ENCODE results near the gene ERC1. TPM values are rescaled to one million over a fixed set of nuclear protein-coding genes. Genes with fewer than 3 reads are reported as not detected.

ERC1 gene
- total RNA-seq, 4 donors from 2014 or later: 28.9 to 106 (median 43.6) TPM

DNA sequence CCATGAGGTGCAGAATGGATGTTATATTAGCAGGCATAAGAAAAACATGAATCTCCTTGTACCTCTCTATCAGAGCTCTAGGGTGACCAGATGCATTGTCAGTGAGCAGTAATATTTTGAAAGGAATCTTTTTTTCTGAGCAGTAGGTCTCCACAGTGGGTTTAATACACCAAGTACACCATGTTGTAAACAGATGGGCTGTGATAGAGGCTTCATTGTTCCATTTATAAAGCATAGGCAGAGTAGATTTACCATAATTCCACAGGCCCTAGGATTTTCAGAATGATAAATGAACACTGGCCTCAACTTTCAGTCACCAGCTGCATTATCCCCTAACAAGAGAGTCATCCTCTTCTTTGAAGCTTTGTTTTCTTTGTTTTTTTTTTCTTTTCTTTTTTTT lies 185.2 kb downstream of the ERC1 start:
- DNase-seq: no peak
- Histone ChIP-seq H3K4me3 (no peak overlapping the region), H3K27me3 (no peaks in the 10 kb centered on the region), H3K27ac (no peak overlapping the region), H3K4me1 (no peaks in the 10 kb centered on the region), H3K36me3 (no peaks in the 10 kb centered on the region), H3K9me3 (no peaks in the 10 kb centered on the region)
- intact Hi-C loops (cut with DNase I; ENCODE audit: low total_unique reads): no loop called here
- no peak for TF ChIP-seq POLR2A (IDR thresholded peaks at IDR 0.05)
- TF ChIP-seq, protein P1, sequence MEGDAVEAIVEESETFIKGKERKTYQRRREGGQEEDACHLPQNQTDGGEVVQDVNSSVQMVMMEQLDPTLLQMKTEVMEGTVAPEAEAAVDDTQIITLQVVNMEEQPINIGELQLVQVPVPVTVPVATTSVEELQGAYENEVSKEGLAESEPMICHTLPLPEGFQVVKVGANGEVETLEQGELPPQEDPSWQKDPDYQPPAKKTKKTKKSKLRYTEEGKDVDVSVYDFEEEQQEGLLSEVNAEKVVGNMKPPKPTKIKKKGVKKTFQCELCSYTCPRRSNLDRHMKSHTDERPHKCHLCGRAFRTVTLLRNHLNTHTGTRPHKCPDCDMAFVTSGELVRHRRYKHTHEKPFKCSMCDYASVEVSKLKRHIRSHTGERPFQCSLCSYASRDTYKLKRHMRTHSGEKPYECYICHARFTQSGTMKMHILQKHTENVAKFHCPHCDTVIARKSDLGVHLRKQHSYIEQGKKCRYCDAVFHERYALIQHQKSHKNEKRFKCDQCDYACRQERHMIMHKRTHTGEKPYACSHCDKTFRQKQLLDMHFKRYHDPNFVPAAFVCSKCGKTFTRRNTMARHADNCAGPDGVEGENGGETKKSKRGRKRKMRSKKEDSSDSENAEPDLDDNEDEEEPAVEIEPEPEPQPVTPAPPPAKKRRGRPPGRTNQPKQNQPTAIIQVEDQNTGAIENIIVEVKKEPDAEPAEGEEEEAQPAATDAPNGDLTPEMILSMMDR (IDR thresholded peaks at IDR 0.05): no peak

DNA sequence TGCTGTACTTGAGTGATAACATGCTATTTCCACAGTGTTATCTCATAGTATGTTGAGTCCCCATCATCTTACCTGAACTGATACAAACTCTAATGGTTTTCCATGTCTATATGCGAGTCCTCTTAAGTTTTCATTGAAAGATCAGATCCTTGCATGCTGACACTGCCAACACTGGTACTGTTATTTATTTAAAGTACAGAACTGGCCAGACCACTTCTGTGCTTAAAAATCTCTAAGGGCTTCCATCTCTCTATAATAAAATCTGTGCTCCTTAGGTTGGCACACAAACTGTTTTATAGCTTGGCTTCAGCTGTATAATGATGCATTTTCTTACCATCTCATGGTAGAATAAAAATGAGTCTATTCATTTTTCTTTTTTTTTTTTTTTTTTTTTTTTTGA lies 188.1 kb downstream of the ERC1 start:
- intact Hi-C loops (cut with DNase I; ENCODE audit: low total_unique reads): no loop called here
- Histone ChIP-seq H3K9me3 (no peaks in the 10 kb centered on the region), H3K4me1 (no peaks in the 10 kb centered on the region), H3K36me3 (no peaks in the 10 kb centered on the region), H3K27ac (no peak overlapping the region), H3K27me3 (no peaks in the 10 kb centered on the region), H3K4me3 (no peak overlapping the region)
- TF ChIP-seq, protein P1 (IDR thresholded peaks at IDR 0.05): no peak
- no peak for TF ChIP-seq POLR2A (IDR thresholded peaks at IDR 0.05)
- no peak for DNase-seq

DNA sequence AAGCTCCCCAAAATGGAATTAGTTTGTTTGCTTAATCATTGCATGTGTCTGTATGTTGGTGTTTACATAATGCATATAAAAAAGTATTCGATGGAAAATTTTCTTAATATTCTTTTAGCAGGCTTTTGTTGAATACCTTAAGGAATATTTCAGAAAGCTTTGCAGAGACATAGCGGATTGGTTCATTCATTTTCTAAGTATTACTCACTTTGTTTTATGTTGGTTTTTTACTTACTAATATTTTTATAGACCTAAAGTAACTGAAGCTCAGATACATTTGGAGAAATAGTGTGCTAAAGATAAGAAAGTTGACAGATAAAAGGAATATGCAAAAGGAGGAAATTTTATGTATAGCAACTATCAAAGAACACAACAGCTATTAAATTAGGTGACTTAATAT lies 191.0 kb downstream of the ERC1 start:
- Histone ChIP-seq H3K4me1 (no peaks in the 10 kb centered on the region), H3K9me3 (no peaks in the 10 kb centered on the region), H3K36me3 (no peaks in the 10 kb centered on the region), H3K27ac (no peak overlapping the region), H3K27me3 (no peaks in the 10 kb centered on the region), H3K4me3 (no peak overlapping the region)
- intact Hi-C loops (cut with DNase I; ENCODE audit: low total_unique reads): no loop called here
- TF ChIP-seq, protein P1 (IDR thresholded peaks at IDR 0.05): no peak
- TF ChIP-seq POLR2A (IDR thresholded peaks at IDR 0.05): no peak
- DNase-seq: no peak

DNA sequence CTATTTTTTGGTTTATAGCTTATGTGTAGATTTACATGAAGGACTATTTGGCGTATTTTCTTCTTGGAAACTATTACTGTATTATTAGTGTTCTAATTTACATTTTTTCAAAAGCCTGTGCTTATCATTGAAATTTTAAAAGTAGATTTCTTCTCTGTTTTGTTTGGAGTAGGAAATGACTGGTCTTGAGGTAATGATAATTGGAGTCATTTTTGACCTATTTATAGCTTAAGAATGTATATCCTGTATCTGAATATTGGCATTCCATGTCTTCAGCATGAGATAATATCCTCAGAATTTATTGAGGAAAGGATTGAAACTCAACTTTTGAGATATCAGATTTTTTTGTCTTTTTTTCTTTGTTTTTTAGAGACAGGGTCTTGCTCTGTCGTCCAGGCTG lies 193.4 kb downstream of the ERC1 start:
- Histone ChIP-seq H3K36me3 (no peaks in the 10 kb centered on the region), H3K4me3 (no peak overlapping the region), H3K9me3 (no peaks in the 10 kb centered on the region), H3K4me1 (no peaks in the 10 kb centered on the region), H3K27ac (no peak overlapping the region), H3K27me3 (no peaks in the 10 kb centered on the region)
- TF ChIP-seq POLR2A (IDR thresholded peaks at IDR 0.05): no peak
- TF ChIP-seq, protein P1 (IDR thresholded peaks at IDR 0.05): no peak
- no peak for DNase-seq
- intact Hi-C loops (cut with DNase I; ENCODE audit: low total_unique reads): no loop called here

DNA sequence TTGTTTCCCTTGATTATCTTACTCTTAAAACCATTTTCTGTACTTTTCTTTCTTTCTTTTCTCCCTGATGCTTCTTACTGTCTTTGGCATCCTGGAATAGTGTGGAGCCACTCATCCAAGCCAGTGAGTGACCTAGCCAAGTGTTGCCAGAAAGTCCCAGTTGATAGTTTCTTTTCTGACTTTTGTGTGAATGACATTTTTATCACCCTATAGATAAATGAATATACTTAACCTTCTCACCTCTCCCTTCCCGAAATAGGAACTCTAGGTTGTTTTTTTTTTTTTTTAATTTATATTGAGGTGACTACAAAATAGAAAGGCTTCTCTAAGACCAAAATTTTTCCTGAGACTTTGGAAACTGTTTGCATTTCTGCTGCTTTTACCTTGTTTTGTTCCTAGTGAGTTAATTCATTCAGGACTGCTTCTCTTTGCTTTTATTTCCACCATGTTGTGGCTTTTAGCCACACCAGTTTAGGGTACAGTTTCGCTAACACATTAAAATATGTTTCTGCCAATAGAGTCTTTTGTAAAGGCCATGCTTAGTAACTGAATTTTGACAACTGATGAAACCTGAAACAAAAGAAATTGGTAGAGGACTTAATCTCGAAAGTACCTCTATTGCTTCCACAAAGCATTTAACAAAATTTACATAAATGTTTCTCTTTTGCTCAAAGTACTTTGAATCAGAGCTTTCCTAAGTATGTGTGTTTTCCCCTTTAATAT lies 194.6 kb downstream of the ERC1 start:
- no peak overlapping the region for H3K27ac ChIP-seq
- H3K36me3 ChIP-seq: no peaks in the 10 kb centered on the region
- no peak for TF ChIP-seq POLR2A (IDR thresholded peaks at IDR 0.05)
- TF ChIP-seq, protein P1 (IDR thresholded peaks at IDR 0.05): no peak
- H3K4me3 ChIP-seq: no peak overlapping the region
- no peak for DNase-seq
- intact Hi-C loops (cut with DNase I; ENCODE audit: low total_unique reads): no loop called here
- no peaks in the 10 kb centered on the region for H3K4me1 ChIP-seq
- H3K9me3 ChIP-seq: no peaks in the 10 kb centered on the region
- no peaks in the 10 kb centered on the region for H3K27me3 ChIP-seq

Data from uterus (tissue), 4 donors.